ENCODE results near the gene RBCK1.
"Not testable (repeated sequence)": the region's sequence is repeated elsewhere in the genome, so short reads cannot be mapped to it uniquely, and the experiment has no call there.

The RBCK1 gene

GRCh38 chr20:407953-408842 lies at the start of gene RBCK1:
RBCK1 (plus strand) TSS chr20:408299; CDS start chr20:408758, 459 bp downstream.
- peak; percentile 65 for DNase-seq (ENCODE audit: low read depth)

GRCh38 chr20:358891-359555 lies 49.1 kb upstream of the RBCK1 start:
- peak; percentile 79 for DNase-seq (ENCODE audit: low read depth)

GRCh38 chr20:361561-361960 lies 46.5 kb upstream of the RBCK1 start:
- no peak for DNase-seq (ENCODE audit: low read depth)

DNA sequence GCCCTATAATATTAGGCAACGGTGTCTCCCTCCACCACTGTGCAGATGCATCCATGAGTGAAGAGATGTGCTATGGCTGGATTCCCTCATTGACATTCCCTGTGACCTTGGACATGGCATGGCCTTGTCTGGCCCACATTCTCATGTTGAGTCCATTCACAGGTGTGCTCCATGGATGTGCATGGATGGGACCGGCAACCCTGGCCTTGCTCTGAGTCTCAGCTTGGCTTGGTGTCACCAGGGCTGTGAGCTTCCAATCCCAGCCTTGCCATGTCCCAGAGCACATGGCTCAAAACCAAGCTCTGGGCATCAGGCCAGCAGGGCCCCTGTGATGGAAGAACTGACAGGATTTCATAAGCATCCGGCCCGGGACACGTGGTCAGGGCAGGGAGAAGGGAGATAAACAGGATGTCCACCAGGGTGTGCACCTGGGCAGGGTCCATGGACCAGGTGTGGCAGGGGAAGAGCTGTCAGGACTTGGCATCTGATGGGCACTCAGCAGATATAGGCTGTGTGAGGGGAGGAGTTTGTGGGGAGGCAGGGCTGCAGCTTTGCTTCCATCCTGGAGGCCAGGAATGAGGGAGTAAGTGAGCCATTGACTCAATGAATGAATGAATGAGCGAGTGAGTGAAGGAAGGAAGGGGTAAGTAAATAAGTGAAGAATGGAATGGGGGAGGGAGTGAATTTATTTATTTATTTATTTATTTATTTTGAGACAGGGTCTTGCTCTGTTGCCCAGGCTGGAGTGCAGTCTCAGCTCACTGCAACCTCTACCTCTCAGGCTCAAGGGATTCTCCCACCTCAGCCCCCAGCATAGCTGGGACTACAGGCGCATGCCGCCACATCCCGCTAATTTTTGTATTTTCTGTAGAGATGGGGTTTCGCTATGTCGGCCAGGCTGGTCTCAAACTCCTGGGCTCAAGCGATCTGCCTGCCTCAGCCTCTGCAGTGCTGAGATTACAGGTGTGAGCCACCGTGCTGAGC lies 45.5 kb upstream of the RBCK1 start:
- DNase-seq (ENCODE audit: low read depth): peak; percentile 90

DNA sequence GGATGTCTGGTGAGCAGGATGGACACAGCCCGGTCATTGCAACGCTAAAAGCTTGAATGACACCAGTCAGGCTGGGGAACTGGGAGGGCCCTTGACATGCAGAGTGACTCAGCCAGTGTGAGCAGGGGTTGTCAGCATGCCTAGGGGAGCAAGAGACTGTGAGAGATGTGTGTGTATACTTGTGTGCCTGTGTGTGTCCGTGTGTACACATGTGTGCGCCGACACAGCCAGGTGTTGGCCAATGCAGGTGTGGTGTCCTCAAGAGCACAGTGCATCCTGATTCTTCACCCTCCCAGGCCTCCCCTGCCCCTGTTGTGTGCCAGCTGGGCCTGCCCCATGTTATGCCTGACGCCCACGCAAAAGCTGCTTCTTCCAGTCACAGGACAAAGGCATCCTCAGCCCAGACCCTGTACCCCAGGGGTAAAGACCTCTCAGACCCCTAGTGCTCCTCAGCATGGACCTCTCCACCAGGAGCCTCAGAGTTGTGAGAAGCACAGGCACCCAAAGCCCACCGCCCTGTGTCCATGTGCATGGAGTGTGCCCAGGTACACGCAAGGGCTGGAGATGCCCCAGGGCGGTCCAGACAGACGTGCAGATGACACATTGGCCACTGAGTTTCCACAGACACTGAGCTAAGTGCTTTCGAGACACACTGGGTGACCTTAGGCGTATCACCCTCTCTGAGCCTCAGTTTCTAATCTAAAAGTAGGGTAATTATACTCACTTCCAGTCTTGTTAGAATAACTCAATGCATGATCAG lies 44.6 kb upstream of the RBCK1 start:
- DNase-seq (ENCODE audit: low read depth): no peak

DNA sequence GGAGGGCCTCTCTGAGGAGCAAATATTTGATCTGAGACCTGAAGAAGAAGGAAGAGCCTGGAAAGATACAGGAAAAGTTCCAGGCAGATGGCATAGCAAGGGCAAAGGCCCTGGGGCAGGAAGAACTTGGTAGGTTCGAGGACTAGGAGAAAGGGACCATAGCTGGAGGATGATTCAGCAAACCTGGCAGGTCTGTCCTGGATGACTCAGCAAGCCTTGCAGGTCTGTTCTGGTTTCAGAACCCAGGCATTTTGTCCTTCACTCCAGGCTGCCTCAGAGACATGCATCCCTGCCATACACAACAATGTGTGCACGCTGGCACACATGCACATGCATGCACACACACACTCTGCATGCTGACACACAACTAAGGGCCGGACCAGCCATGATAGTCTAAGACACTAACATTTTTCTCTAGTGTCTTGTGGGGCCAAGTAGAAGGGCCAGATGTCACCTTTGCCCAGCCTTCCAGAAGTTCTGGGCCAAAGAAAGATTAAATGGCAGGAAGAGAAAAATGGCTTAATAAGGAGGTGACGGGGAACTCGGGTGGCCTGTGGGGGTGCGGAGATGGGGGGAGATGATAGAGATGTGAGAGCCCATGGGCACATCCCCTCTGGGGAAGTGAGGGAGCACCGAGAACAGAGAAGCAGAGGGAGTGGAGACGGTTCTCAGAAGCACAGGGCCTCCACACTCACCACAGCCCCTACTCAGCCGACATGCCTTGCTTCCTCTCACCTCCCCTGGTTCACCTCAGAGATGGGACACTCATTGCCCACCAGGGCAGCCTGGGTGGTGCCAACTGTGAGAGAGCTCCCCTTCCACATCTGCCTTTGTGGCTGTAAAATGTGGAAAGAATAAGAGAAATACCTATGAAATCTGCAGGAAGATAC lies 42.9 kb upstream of the RBCK1 start:
- DNase-seq (ENCODE audit: low read depth): peak; percentile 38

DNA sequence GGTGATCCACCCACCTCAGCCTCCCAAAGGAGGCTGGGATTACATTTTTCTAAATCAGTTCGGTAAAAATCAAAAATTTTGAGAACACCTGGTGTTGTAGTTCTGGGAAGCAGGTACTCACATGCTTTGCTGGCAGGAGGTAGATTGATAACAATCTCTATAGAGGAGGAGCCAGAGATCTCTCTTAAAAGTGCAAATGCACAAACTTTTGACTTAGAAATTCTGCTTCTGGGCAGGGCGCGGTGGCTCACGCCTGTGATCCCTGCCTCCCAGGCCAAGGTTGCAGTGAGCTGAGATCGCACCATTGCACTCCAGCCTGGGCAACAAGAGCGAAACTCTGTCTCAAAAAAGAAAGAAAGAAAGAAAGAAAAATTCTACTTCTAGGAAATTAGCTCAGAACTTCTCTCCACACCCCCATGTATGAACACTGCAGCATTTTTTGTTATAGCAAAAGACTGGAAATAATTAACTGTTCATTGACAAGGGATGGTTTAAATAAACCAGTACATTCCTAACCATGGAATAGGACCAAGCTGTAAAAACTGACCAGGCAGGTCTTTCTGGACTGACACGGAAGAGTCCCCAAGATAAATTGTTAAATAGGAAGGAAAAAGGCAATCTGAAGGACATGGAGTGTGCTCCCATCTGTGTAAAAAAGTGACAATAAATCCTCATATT lies 41.9 kb upstream of the RBCK1 start:
- DNase-seq (ENCODE audit: low read depth): no peak

GRCh38 chr20:366719-367485 lies 41.2 kb upstream of the RBCK1 start:
- no peak for DNase-seq (ENCODE audit: low read depth)

GRCh38 chr20:367486-367887 lies 40.6 kb upstream of the RBCK1 start:
- DNase-seq (ENCODE audit: low read depth): no peak

- no peak for DNase-seq (ENCODE audit: low read depth)
These were observed 39.2 kb upstream of the RBCK1 start for GRCh38 chr20:368915-369314.

- no peak for DNase-seq (ENCODE audit: low read depth)
These were observed 37.9 kb upstream of the RBCK1 start for GRCh38 chr20:370151-370600.

GRCh38 chr20:370977-371754 lies 36.9 kb upstream of the RBCK1 start:
- DNase-seq (ENCODE audit: low read depth): no peak

DNA sequence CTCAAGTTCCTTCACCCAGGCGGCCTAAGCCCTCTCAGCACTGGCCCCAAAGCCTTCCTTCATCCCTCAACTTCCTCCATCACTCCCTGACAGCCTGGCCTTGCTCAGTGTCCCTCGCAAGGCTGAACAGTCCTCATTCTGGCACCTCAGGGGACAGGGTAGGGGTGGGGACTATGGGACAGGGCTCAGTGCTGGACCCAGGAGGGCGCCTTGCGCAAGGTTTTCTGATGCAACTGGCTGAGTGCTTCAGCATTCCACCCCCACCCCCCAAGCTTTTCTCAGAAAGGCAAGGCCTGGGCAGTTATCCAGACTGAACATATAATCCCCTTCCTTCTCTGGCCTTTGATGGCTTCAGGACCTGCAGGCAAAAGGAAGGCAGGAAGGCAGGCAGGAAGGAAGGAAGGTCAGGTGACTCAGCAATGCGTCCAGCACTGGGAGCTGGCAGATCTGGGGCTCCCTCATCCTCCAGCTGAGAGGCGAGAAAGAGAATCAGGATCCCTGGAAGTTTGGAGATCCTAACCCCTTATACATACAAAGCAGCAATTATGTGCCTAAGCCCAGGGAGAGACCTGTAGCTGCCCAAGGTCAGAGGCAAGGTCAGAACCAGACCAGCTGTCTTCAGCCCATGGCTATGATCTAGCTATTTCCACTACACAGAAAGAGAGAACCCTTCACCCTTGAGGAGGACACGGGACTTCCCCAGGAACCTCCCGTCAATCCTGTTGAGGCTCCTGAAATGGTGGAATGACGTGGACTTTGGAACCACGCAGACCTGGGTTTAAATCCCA lies 36.1 kb upstream of the RBCK1 start:
- DNase-seq (ENCODE audit: low read depth): peak; percentile 96

GRCh38 chr20:372543-373082 lies 35.5 kb upstream of the RBCK1 start:
- not testable (repeated sequence) for DNase-seq (ENCODE audit: low read depth)

- DNase-seq (ENCODE audit: low read depth): peak; percentile 92
These were observed 34.8 kb upstream of the RBCK1 start for GRCh38 chr20:373171-373890.

GRCh38 chr20:375265-375889 lies 32.7 kb upstream of the RBCK1 start:
- DNase-seq (ENCODE audit: low read depth): no peak

All from amniotic epithelial cell (primary cell).